ENCODE data around the gene CEBPA. TPM values are rescaled to one million over a fixed set of nuclear protein-coding genes. Genes with fewer than 3 reads are reported as not detected.

Gene CEBPA
- total RNA-seq, 3 donors from 2014 or later, result 1.0 to 1.5 (median 1.5) TPM

- H3K4me3 Mint-ChIP-seq, result no peak overlapping the region
- no peaks in the 10 kb centered on the region for H3K4me1 Mint-ChIP-seq (ENCODE audit: low read depth)
- peaks cover 38% of the 10 kb centered on the region for H3K27me3 Mint-ChIP-seq (ENCODE audit: low read depth)
- H3K36me3 Mint-ChIP-seq (ENCODE audit: insufficient read depth), result no peaks in the 10 kb centered on the region
- DNase-seq (no peak), ATAC-seq (no peak)
- H3K9me3 Mint-ChIP-seq, result no peaks in the 10 kb centered on the region
Measured at GRCh38 chr19:33312065-33312464, 9.7 kb upstream of the CEBPA start.

- peaks cover 31% of the 10 kb centered on the region for H3K27me3 Mint-ChIP-seq (ENCODE audit: low read depth)
- ATAC-seq (no peak), DNase-seq (no peak)
- H3K36me3 Mint-ChIP-seq (ENCODE audit: insufficient read depth), result no peaks in the 10 kb centered on the region
- no peak overlapping the region for H3K4me3 Mint-ChIP-seq
- H3K4me1 Mint-ChIP-seq (ENCODE audit: low read depth), result no peaks in the 10 kb centered on the region
- no peaks in the 10 kb centered on the region for H3K9me3 Mint-ChIP-seq
Measured at GRCh38 chr19:33311326-33311682, 9.0 kb upstream of the CEBPA start.

GRCh38 chr19:33310606-33311325 is 8.4 kb upstream of the CEBPA start:
- peaks cover 29% of the 10 kb centered on the region for H3K27me3 Mint-ChIP-seq (ENCODE audit: low read depth)
- ATAC-seq, result no peak
- H3K4me3 Mint-ChIP-seq, result no peak overlapping the region
- H3K36me3 Mint-ChIP-seq (ENCODE audit: insufficient read depth), result no peaks in the 10 kb centered on the region
- H3K4me1 Mint-ChIP-seq (ENCODE audit: low read depth), result no peaks in the 10 kb centered on the region
- no peaks in the 10 kb centered on the region for H3K9me3 Mint-ChIP-seq
- DNase-seq, result no peak

- ATAC-seq (no peak), DNase-seq (no peak)
- Mint-ChIP-seq H3K36me3 (ENCODE audit: insufficient read depth) (no peaks in the 10 kb centered on the region), H3K27me3 (ENCODE audit: low read depth) (peaks cover 29% of the 10 kb centered on the region), H3K9me3 (no peaks in the 10 kb centered on the region), H3K4me1 (ENCODE audit: low read depth) (no peaks in the 10 kb centered on the region), H3K4me3 (no peak overlapping the region)
Measured at GRCh38 chr19:33309826-33310225, 7.5 kb upstream of the CEBPA start.

- no peak for DNase-seq
Measured at GRCh38 chr19:33306853-33307792, 4.8 kb upstream of the CEBPA start.

GRCh38 chr19:33306191-33306590 is 3.9 kb upstream of the CEBPA start:
- no peak for DNase-seq
- Mint-ChIP-seq H3K9me3 (no peaks in the 10 kb centered on the region), H3K36me3 (ENCODE audit: insufficient read depth) (no peaks in the 10 kb centered on the region), H3K4me1 (ENCODE audit: low read depth) (no peaks in the 10 kb centered on the region), H3K27me3 (ENCODE audit: low read depth) (peaks cover 32% of the 10 kb centered on the region), H3K4me3 (no peak overlapping the region)
- ATAC-seq, result no peak

More at GRCh38 chr19:33306853-33307792, 4.8 kb upstream of the CEBPA start:
- Mint-ChIP-seq H3K4me1 (ENCODE audit: low read depth) (no peaks in the 10 kb centered on the region), H3K36me3 (ENCODE audit: insufficient read depth) (no peaks in the 10 kb centered on the region), H3K4me3 (no peak overlapping the region), H3K9me3 (no peaks in the 10 kb centered on the region), H3K27me3 (ENCODE audit: low read depth) (peaks cover 30% of the 10 kb centered on the region)
- no peak for ATAC-seq

- peaks cover 3% of the 10 kb centered on the region for H3K4me1 Mint-ChIP-seq (ENCODE audit: low read depth)
- ATAC-seq (no peak), DNase-seq (no peak)
- H3K4me3 Mint-ChIP-seq, result no peak overlapping the region
- H3K9me3 Mint-ChIP-seq, result no peaks in the 10 kb centered on the region
- peaks cover 32% of the 10 kb centered on the region for H3K27me3 Mint-ChIP-seq (ENCODE audit: low read depth)
- H3K36me3 Mint-ChIP-seq (ENCODE audit: insufficient read depth), result no peaks in the 10 kb centered on the region
Measured at GRCh38 chr19:33304760-33305647, 2.7 kb upstream of the CEBPA start.

GRCh38 chr19:33304371-33304759 is 2.0 kb upstream of the CEBPA start:
- Mint-ChIP-seq H3K27me3 (ENCODE audit: low read depth) (peaks cover 33% of the 10 kb centered on the region), H3K9me3 (no peaks in the 10 kb centered on the region), H3K4me1 (ENCODE audit: low read depth) (peaks cover 3% of the 10 kb centered on the region), H3K36me3 (ENCODE audit: insufficient read depth) (no peaks in the 10 kb centered on the region), H3K4me3 (peak overlapping the region; percentile 2)
- ATAC-seq, result no peak
- no peak for DNase-seq

GRCh38 chr19:33303791-33304345 is 1.5 kb upstream of the CEBPA start:
- Mint-ChIP-seq H3K4me3 (peak overlapping the region; percentile 2), H3K9me3 (no peaks in the 10 kb centered on the region), H3K4me1 (ENCODE audit: low read depth) (peaks cover 3% of the 10 kb centered on the region), H3K27me3 (ENCODE audit: low read depth) (peaks cover 35% of the 10 kb centered on the region), H3K36me3 (ENCODE audit: insufficient read depth) (no peaks in the 10 kb centered on the region)
- DNase-seq, result no peak
- ATAC-seq, result no peak

GRCh38 chr19:33302974-33303790 is 848 bp upstream of the CEBPA start:
- peaks cover 37% of the 10 kb centered on the region for H3K27me3 Mint-ChIP-seq (ENCODE audit: low read depth)
- H3K9me3 Mint-ChIP-seq, result no peaks in the 10 kb centered on the region
- peak; percentile 20 to 49 for ATAC-seq
- peaks cover 3% of the 10 kb centered on the region for H3K4me1 Mint-ChIP-seq (ENCODE audit: low read depth)
- no peaks in the 10 kb centered on the region for H3K36me3 Mint-ChIP-seq (ENCODE audit: insufficient read depth)
- H3K4me3 Mint-ChIP-seq, result peak overlapping the region; percentile 66
- no peak for DNase-seq

GRCh38 chr19:33301900-33302174 is 497 bp downstream of the CEBPA start:
- no peak for ATAC-seq
- Mint-ChIP-seq H3K36me3 (ENCODE audit: insufficient read depth) (no peaks in the 10 kb centered on the region), H3K4me1 (ENCODE audit: low read depth) (peaks cover 3% of the 10 kb centered on the region), H3K4me3 (peak overlapping the region; percentile 45), H3K9me3 (no peaks in the 10 kb centered on the region), H3K27me3 (ENCODE audit: low read depth) (peaks cover 37% of the 10 kb centered on the region)
- DNase-seq, result no peak

GRCh38 chr19:33301144-33301899 is 1.0 kb downstream of the CEBPA start:
- ATAC-seq, result no peak
- Mint-ChIP-seq H3K36me3 (ENCODE audit: insufficient read depth) (no peaks in the 10 kb centered on the region), H3K27me3 (ENCODE audit: low read depth) (peaks cover 37% of the 10 kb centered on the region), H3K4me1 (ENCODE audit: low read depth) (peaks cover 3% of the 10 kb centered on the region), H3K9me3 (no peaks in the 10 kb centered on the region), H3K4me3 (peak overlapping the region; percentile 55)
- no peak for DNase-seq

- Mint-ChIP-seq H3K27me3 (ENCODE audit: low read depth) (peaks cover 37% of the 10 kb centered on the region), H3K4me1 (ENCODE audit: low read depth) (peaks cover 3% of the 10 kb centered on the region), H3K9me3 (no peaks in the 10 kb centered on the region), H3K4me3 (peak overlapping the region; percentile 22), H3K36me3 (ENCODE audit: insufficient read depth) (no peaks in the 10 kb centered on the region)
- no peak for ATAC-seq
- DNase-seq, result no peak
Measured at GRCh38 chr19:33300894-33301143, 1.5 kb downstream of the CEBPA start.
